Measurements from ENCODE around the gene LATS2.
"Not testable (repeated sequence)": the region's sequence is repeated elsewhere in the genome, so short reads cannot be mapped to it uniquely, and the experiment has no call there.

Gene LATS2

GRCh38 chr13:20953245-20953931 is 108.0 kb downstream of the LATS2 start:
- no peak for DNase-seq

GRCh38 chr13:20952838-20953237 is 108.5 kb downstream of the LATS2 start:
- no peak for DNase-seq

GRCh38 chr13:20948001-20948400 is 113.4 kb downstream of the LATS2 start:
- DNase-seq, result not testable (repeated sequence)

GRCh38 chr13:20945952-20946383 is 115.4 kb downstream of the LATS2 start:
- DNase-seq, result peak; percentile 35

GRCh38 chr13:20942938-20943559 is 118.3 kb downstream of the LATS2 start:
- DNase-seq, result peak; percentile 56

GRCh38 chr13:20940511-20940910 is 120.9 kb downstream of the LATS2 start:
- DNase-seq, result not testable (repeated sequence)

- DNase-seq, result no peak
These were observed 121.3 kb downstream of the LATS2 start for GRCh38 chr13:20940083-20940482.

GRCh38 chr13:20939662-20940061 is 121.7 kb downstream of the LATS2 start:
- DNase-seq, result no peak

- no peak for DNase-seq
These were observed 123.1 kb downstream of the LATS2 start for GRCh38 chr13:20938302-20938701.

- DNase-seq, result no peak
These were observed 133.7 kb downstream of the LATS2 start for GRCh38 chr13:20927596-20928257.

- DNase-seq, result not testable (repeated sequence)
These were observed 136.0 kb downstream of the LATS2 start for GRCh38 chr13:20925395-20925790.

- DNase-seq, result peak; percentile 54
These were observed 136.5 kb downstream of the LATS2 start for GRCh38 chr13:20924758-20925394.

- DNase-seq, result no peak
These were observed 138.1 kb downstream of the LATS2 start for GRCh38 chr13:20923272-20923671.
